Measurements from ENCODE around the gene C16orf96.

- TF ChIP-seq CTCF (IDR thresholded peaks at IDR 0.05) = no peak
- TF ChIP-seq REST (IDR thresholded peaks at IDR 0.05; ENCODE audit: insufficient read depth in 1 of 2, low read depth in 2 of 2, low read length in 1 of 2) = no peak
- no peak for TF ChIP-seq SIN3A (IDR thresholded peaks at IDR 0.05; ENCODE audit: borderline replicate concordance, insufficient read depth, low read depth, low read length)
- TF ChIP-seq POLR2AphosphoS5 (IDR thresholded peaks at IDR 0.05; ENCODE audit: low read depth, low read length) = no peak
Observed at GRCh38 chr16:4594433-4595410, 38.6 kb downstream of the C16orf96 start.

Data from Panc1 (cell line).